ENCODE results near the gene TMEM127.
"Not testable (repeated sequence)": the region's sequence is repeated elsewhere in the genome, so short reads cannot be mapped to it uniquely, and the experiment has no call there.

DNA sequence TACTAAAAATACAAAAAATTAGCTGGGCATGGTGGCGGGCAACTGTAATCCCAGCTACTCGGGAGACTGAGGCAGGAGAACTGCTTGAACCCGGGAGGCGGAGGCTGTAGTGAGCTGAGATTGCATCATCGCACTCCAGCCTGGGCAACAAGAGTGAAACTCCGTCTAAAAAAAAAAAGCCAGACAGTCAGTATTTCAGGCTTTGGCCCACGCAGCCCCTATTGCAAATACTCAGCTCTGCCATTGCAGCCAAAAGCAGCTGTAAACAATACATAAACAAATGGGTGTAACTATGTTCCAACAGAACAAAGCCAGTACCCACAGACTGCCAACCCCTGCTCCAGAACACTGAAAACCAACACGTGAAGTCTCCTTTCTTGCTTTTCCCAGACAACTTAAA, 28.5 kb upstream of the TMEM127 start:
- TF ChIP-seq SUZ12 (IDR thresholded peaks at IDR 0.05; ENCODE audit: extremely low read depth, insufficient read depth, insufficient read length); YY1 (IDR thresholded peaks at IDR 0.05; ENCODE audit: insufficient read depth, insufficient read length): not testable (repeated sequence)

Measured in NT2/D1 (cell line).